Endothelial cell of umbilical vein (primary cell): ENCODE results near the gene SPTY2D1. TPM values are rescaled to one million over a fixed set of nuclear protein-coding genes. Genes with fewer than 3 reads are reported as not detected.

Experiments used
- BruUV-seq: library from RNA; stranded (reverse); fragments of 400-500 nt; replicated peaks from 2 replicates; lab custom pipeline; 2021; lab: Mats Ljungman, UMichigan
- CTCF ChIA-PET: fragments of 300-600, 350-600 bp; sonication (Branson Sonifier 250); formaldehyde crosslinking; loops from one replicate; lab custom pipeline; 2021; ENCODE audit warnings: antibody characterized with exemption, inconsistent platforms; lab: Charles Lee
- POLR2A ChIA-PET: fragments of 300-600, 350-600 bp; sonication (Branson Sonifier 250); formaldehyde crosslinking; loops from one replicate; lab custom pipeline; 2021; ENCODE audit warnings: antibody characterized with exemption, inconsistent platforms; lab: Charles Lee
- DNase-seq: peaks from one replicate; pipeline ENCODE4 v3.0.0-alpha.2; 2011; ENCODE audit warnings: low read depth, low spot score
- FAIRE-seq: peaks from 2 replicates; lab custom pipeline; 2011; peaks lifted over from hg19 to GRCh38; lab: Jason Lieb, UNC
- H2AFZ ChIP-seq: 2 replicates; pipeline ENCODE4 v1.6.0; 2012; ENCODE audit warnings: low read depth, low read length, control low read depth, inconsistent platforms
- H3K27ac ChIP-seq: 2 replicates; pipeline ENCODE4 v1.5.1; 2011; ENCODE audit warnings: low read depth, mild to moderate bottlenecking, control low read depth, low read length, moderate library complexity; ENCODE audit not compliant: insufficient read depth
- H3K27me3 ChIP-seq, 2 experiments: 2 replicates each; pipeline versions ENCODE4 v1.6.0 to v1.6.1; 2011; ENCODE audit warnings: low read length in 2 of 2, mixed read lengths in 1 of 2; ENCODE audit not compliant: control insufficient read depth in 2 of 2, insufficient read depth in 2 of 2
- H3K36me3 ChIP-seq, 2 experiments: 2 replicates in 1 of 2; 3 replicates in 1 of 2; pipeline ENCODE4 v1.5.1; 2011; ENCODE audit warnings: low read length in 2 of 2, mild to moderate bottlenecking in 1 of 2, moderate library complexity in 1 of 2; ENCODE audit not compliant: control insufficient read depth in 2 of 2, insufficient read depth in 2 of 2; ENCODE audit errors: extremely low read depth in 1 of 2
- H3K4me1 ChIP-seq: 3 replicates; pipeline ENCODE4 v1.5.1; 2011; ENCODE audit warnings: mild to moderate bottlenecking, low read length; ENCODE audit not compliant: control insufficient read depth, insufficient read depth; ENCODE audit errors: extremely low read depth
- H3K4me2 ChIP-seq: 2 replicates; pipeline ENCODE4 v1.6.1; 2011; ENCODE audit warnings: low read length, control low read depth, mixed read lengths; ENCODE audit not compliant: insufficient read depth
- H3K4me3 ChIP-seq, 3 experiments: fragments of 200-600 bp in 1 of 3; sonication (generic), shearing (Covaris generic) in 1 of 3; replicated peaks in 1 of 3; 2 replicates each; pipeline ENCODE4 v1.5.1; 2011 to 2016; ENCODE audit warnings: control low read depth in 3 of 3, low read length in 3 of 3, mild to moderate bottlenecking in 2 of 3, inconsistent platforms in 1 of 3, low read depth in 1 of 3, moderate library complexity in 1 of 3; ENCODE audit not compliant: insufficient read depth in 1 of 3
- H3K79me2 ChIP-seq: 2 replicates; pipeline ENCODE4 v1.6.0; 2012; ENCODE audit warnings: low read length, inconsistent platforms; ENCODE audit not compliant: control insufficient read depth, insufficient read depth
- H3K9ac ChIP-seq: replicated peaks from 2 replicates; pipeline ENCODE3; 2011; ENCODE audit warnings: low read length, control low read depth; ENCODE audit not compliant: insufficient read depth; ENCODE audit errors: extremely low read depth
- H3K9me1 ChIP-seq: replicated peaks from 3 replicates; pipeline ENCODE4 v1.6.0; 2011; ENCODE audit warnings: mild to moderate bottlenecking, low read length; ENCODE audit not compliant: control insufficient read depth, insufficient read depth; ENCODE audit errors: extremely low read depth
- H3K9me3 ChIP-seq: replicated peaks from 2 replicates; pipeline ENCODE4 v1.5.1; 2012; ENCODE audit warnings: low read length, inconsistent platforms; ENCODE audit not compliant: control insufficient read depth, insufficient read depth
- H4K20me1 ChIP-seq: replicated peaks from 2 replicates; pipeline ENCODE3; 2011; ENCODE audit warnings: mild to moderate bottlenecking, low read length; ENCODE audit not compliant: control insufficient read depth, insufficient read depth; ENCODE audit errors: extremely low read depth
- EZH2 ChIP-seq: IDR thresholded peaks from 2 replicates; pipeline ENCODE4 v1.6.1; 2012; ENCODE audit warnings: borderline replicate concordance, low read depth, mild to moderate bottlenecking, moderate library complexity, low read length, inconsistent platforms; ENCODE audit not compliant: severe bottlenecking
- FOS ChIP-seq: IDR thresholded peaks from 2 replicates; pipeline ENCODE4 v1.6.1; 2011; ENCODE audit warnings: mild to moderate bottlenecking, low read length, moderate library complexity, borderline replicate concordance; ENCODE audit not compliant: insufficient read depth
- GATA2 ChIP-seq: IDR thresholded peaks from 2 replicates; pipeline ENCODE4 v1.7.0; 2011; ENCODE audit warnings: low read depth, mild to moderate bottlenecking, moderate library complexity, mixed read lengths, low read length; ENCODE audit not compliant: insufficient read length, insufficient read depth
- JUN ChIP-seq: IDR thresholded peaks from 2 replicates; pipeline ENCODE4 v1.6.1; 2011; ENCODE audit warnings: borderline replicate concordance, low read depth; ENCODE audit not compliant: insufficient read length, insufficient read depth
- MYC ChIP-seq: IDR thresholded peaks from one replicate; pipeline ENCODE4 v1.6.1; 2011; ENCODE audit warnings: mild to moderate bottlenecking, low read depth, low read length
- POLR2A ChIP-seq: IDR thresholded peaks from 2 replicates; pipeline ENCODE4 v1.6.1; 2012; ENCODE audit warnings: low read depth, mild to moderate bottlenecking, control low read depth, low read length
- POLR2AphosphoS5 ChIP-seq: IDR thresholded peaks from 2 replicates; pipeline ENCODE4 v1.6.1; 2012; ENCODE audit warnings: low read depth, mild to moderate bottlenecking, control low read depth, low read length, moderate library complexity; ENCODE audit not compliant: insufficient read depth
- dilution Hi-C: fragments of 300-500 bp; cut with MboI; formaldehyde crosslinking; loops from one replicate; pipeline ENCODE4 v1.15.0; 2019; ENCODE audit warnings: low sequenced_read_pairs; ENCODE audit not compliant: extremely low pct_ligation_motif_present
- intact Hi-C: fragments of 100-400 bp; cut with micrococcal nuclease; formaldehyde crosslinking; loops from one replicate; pipeline ENCODE4 v1.10.0; 2022
- polyA plus RNA-seq, 4 experiments: library from polyadenylated mRNA; depleted of rRNA in 3 of 4; stranded (reverse) in 3 of 4; unstranded in 1 of 4; fragments of >200 nt; gene quantifications; 2 replicates each; pipeline versions ENCODE4 v1.2.1 to v1.2.3, GENCODE V29; 2011 to 2012; ENCODE audit warnings: missing spikeins in 1 of 4
- total RNA-seq: library from RNA; stranded (reverse); gene quantifications from 2 replicates; pipeline ENCODE4 v1.2.3, GENCODE V29; 2021
- TF ChIP-seq, protein P1 (sequence below), 2 donors: IDR thresholded peaks; 1 replicate in 1 of 2; 2 replicates in 1 of 2; pipeline ENCODE4 v1.5.1; 2011; ENCODE audit warnings: low read length in 2 of 2, mild to moderate bottlenecking in 2 of 2, moderate library complexity in 2 of 2, control low read depth in 1 of 2, inconsistent platforms in 1 of 2, low read depth in 1 of 2; ENCODE audit not compliant: insufficient read depth in 1 of 2; ENCODE audit errors: extremely low read depth in 1 of 2
- TF ChIP-seq, protein P2 (sequence below): IDR thresholded peaks from 2 replicates; pipeline ENCODE4 v1.6.1; 2011; ENCODE audit not compliant: insufficient read depth, insufficient read length

Gene SPTY2D1
- total and polyA plus RNA-seq, 2 donors (not counting 3 experiments of a cell fraction or from before 2014, with no cell fraction given): 5.5 to 18.7 TPM

DNA sequence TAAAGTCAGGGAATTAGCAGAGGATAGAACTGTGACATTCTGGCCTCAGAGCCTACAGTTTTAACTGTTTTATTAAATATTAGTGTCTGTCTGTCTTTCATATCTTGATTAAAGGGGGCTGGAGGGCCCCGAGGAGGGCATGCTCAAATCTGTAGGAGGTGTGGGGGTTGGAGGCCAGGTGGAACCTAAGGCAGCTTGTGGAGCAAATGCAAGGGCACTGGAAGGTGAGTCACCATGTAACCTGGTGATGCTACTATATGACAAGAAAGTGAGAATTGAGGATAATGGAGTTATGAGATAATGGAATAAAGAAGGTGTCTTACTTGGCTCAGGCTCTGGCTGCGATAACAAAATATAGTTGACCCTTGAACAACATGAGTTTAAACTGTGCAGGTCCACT lies 37.1 kb upstream of the SPTY2D1 start:
- H3K27me3 ChIP-seq: no peaks in the 10 kb centered on the region
- POLR2A ChIA-PET: no interaction called here
- H3K9ac ChIP-seq: no peak overlapping the region
- H3K4me2 ChIP-seq: no peak overlapping the region
- FAIRE-seq: no peak
- no peak overlapping the region for H2AFZ ChIP-seq
- no peaks in the 10 kb centered on the region for H3K4me1 ChIP-seq
- no peak overlapping the region for H3K27ac ChIP-seq
- no peaks in the 10 kb centered on the region for H3K79me2 ChIP-seq
- no peaks in the 10 kb centered on the region for H4K20me1 ChIP-seq
- CTCF ChIA-PET: interaction anchor here (0.6 kb wide), 1 partner anchor 19 kb away, joined by 3 read pairs; no protein-coding TSS in a partner anchor
- BruUV-seq: no TSS peak
- H3K9me3 ChIP-seq: no peaks in the 10 kb centered on the region
- no peaks in the 10 kb centered on the region for H3K9me1 ChIP-seq
- intact Hi-C loops: no loop called here
- no peak for TF ChIP-seq EZH2
- TF ChIP-seq POLR2AphosphoS5: no peak
- TF ChIP-seq JUN: no peak
- TF ChIP-seq POLR2A: no peak
- TF ChIP-seq, protein P1, sequence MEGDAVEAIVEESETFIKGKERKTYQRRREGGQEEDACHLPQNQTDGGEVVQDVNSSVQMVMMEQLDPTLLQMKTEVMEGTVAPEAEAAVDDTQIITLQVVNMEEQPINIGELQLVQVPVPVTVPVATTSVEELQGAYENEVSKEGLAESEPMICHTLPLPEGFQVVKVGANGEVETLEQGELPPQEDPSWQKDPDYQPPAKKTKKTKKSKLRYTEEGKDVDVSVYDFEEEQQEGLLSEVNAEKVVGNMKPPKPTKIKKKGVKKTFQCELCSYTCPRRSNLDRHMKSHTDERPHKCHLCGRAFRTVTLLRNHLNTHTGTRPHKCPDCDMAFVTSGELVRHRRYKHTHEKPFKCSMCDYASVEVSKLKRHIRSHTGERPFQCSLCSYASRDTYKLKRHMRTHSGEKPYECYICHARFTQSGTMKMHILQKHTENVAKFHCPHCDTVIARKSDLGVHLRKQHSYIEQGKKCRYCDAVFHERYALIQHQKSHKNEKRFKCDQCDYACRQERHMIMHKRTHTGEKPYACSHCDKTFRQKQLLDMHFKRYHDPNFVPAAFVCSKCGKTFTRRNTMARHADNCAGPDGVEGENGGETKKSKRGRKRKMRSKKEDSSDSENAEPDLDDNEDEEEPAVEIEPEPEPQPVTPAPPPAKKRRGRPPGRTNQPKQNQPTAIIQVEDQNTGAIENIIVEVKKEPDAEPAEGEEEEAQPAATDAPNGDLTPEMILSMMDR (IDR thresholded peaks at IDR 0.05; ENCODE audit: extremely low read depth in 1 of 2, insufficient read depth in 1 of 2, low read depth in 1 of 2, low read length in 2 of 2): no peak
- no peak for TF ChIP-seq FOS
- TF ChIP-seq, protein P2, sequence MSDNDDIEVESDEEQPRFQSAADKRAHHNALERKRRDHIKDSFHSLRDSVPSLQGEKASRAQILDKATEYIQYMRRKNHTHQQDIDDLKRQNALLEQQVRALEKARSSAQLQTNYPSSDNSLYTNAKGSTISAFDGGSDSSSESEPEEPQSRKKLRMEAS: no peak
- TF ChIP-seq MYC: no peak
- no peak for TF ChIP-seq GATA2
- no peak overlapping the region for H3K4me3 ChIP-seq
- dilution Hi-C loops: no loop called here
- DNase-seq: no peak
- H3K36me3 ChIP-seq: no peaks in the 10 kb centered on the region
